Naive B cell (primary cell): Measurements from ENCODE around the gene OSM. TPM values are rescaled to one million over a fixed set of nuclear protein-coding genes. Genes with fewer than 3 reads are reported as not detected.

Experiments used
- ATAC-seq, 2 donors: fragments of 150-1000 bp; cut with Tn5 transposase; 2 replicates each; pipeline ENCODE4 v1.10.0; 2021; ENCODE audit warnings: low read depth in 2 of 2, mild to moderate bottlenecking in 2 of 2, moderate library complexity in 2 of 2
- DNase-seq: peaks from one replicate; pipeline ENCODE4 v3.0.0; 2022
- H3K27ac Mint-ChIP-seq, 6 donors: one replicate each; pipeline ENCODE4 v1.8.0; 2020 to 2022; ENCODE audit warnings: mild to moderate bottlenecking in 6 of 6, mixed read lengths in 6 of 6, moderate library complexity in 5 of 6, inconsistent platforms in 2 of 6
- H3K27me3 Mint-ChIP-seq, 3 donors: one replicate each; pipeline ENCODE4 v1.8.0; 2021 to 2022; ENCODE audit warnings: mixed read lengths in 3 of 3, mild to moderate bottlenecking in 1 of 3
- H3K36me3 Mint-ChIP-seq, 2 donors: one replicate each; pipeline ENCODE4 v1.8.0; 2020 to 2022; ENCODE audit warnings: mixed read lengths in 2 of 2, inconsistent platforms in 1 of 2, mild to moderate bottlenecking in 1 of 2
- H3K4me1 Mint-ChIP-seq, 3 donors: one replicate each; pipeline ENCODE4 v1.8.0; 2020 to 2022; ENCODE audit warnings: mixed read lengths in 3 of 3, inconsistent platforms in 1 of 3, mild to moderate bottlenecking in 1 of 3, moderate library complexity in 1 of 3
- H3K4me3 Mint-ChIP-seq, 8 donors: one replicate each; pipeline ENCODE4 v1.8.0; 2020 to 2022; ENCODE audit warnings: mild to moderate bottlenecking in 8 of 8, mixed read lengths in 8 of 8, moderate library complexity in 8 of 8, inconsistent platforms in 2 of 8
- H3K9me3 Mint-ChIP-seq, 7 donors: one replicate each; pipeline ENCODE4 v1.8.0; 2020 to 2022; ENCODE audit warnings: mixed read lengths in 7 of 7, mild to moderate bottlenecking in 5 of 7, inconsistent platforms in 2 of 7, moderate library complexity in 1 of 7
- polyA plus RNA-seq, 6 donors: library from polyadenylated mRNA; unstranded; fragments of 300-500 nt; fragmentation: Illumina TruSeq; gene quantifications; one replicate each; pipeline ENCODE4 v1.2.3, GENCODE V29; 2021; ENCODE audit warnings: low read depth in 6 of 6

OSM gene
- polyA plus RNA-seq, 6 donors from 2014 or later, result 0.66 to 4.7 (median 1.3) TPM

DNA sequence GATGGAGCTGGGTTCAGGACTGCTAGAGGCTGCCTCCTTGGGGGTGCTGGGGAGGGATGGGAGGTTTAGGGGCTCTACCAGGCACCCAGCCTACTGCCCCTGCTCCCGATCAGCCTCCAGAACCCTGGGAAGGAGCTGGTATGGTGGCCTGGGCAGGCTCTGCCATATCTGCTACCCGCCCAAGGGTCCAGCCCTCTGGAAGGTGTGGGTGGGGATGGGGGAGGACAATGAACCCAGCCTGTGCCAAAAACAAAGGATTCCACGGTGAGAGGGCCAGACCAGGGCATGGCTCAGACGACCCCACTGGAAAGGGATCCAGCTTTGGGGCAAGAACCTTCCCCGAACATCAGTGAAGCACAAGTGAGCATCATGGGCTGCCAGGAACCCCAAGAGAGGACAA lies 19.7 kb upstream of the OSM start:
- Mint-ChIP-seq H3K4me3 (peak overlapping the region in 1 of 8 donors; percentile 43), H3K9me3 (no peaks in the 10 kb centered on the region), H3K4me1 (peaks cover 16 to 34% (median 30%) of the 10 kb centered on the region in 3 donors), H3K27me3 (no peaks in the 10 kb centered on the region), H3K27ac (peak overlapping the region in 2 of 6 donors; percentile 30 to 76), H3K36me3 (peaks cover 0 to 11% of the 10 kb centered on the region in 2 donors)
- ATAC-seq (no peak), DNase-seq (no peak)

DNA sequence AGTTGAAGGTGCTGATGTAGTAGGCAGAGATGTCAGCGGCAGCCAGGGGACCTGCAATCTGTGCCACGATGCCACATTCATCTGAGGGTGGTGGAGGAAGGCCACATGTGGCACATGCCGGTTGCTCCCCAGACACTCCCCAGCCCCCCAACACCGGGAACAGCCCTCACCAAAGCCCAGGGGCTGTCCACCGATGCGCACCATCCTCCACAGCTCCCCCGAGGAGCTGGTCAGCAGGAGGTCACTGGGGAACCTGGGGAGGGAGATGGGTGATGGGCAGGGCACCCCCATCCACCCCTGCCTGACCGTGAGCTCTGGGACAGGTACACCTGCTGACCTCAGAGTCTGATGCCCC lies 19.2 kb upstream of the OSM start:
- Mint-ChIP-seq H3K9me3 (no peaks in the 10 kb centered on the region), H3K36me3 (peaks cover 0 to 11% of the 10 kb centered on the region in 2 donors), H3K27ac (peak overlapping the region in 1 of 6 donors; percentile 30), H3K4me3 (no peak overlapping the region), H3K27me3 (no peaks in the 10 kb centered on the region), H3K4me1 (peaks cover 16 to 28% (median 26%) of the 10 kb centered on the region in 3 donors)
- DNase-seq (no peak), ATAC-seq (no peak)

GRCh38 chr22:30285176-30285845 lies 18.7 kb upstream of the OSM start:
- DNase-seq (no peak), ATAC-seq (no peak)
- H3K4me3 Mint-ChIP-seq, result no peak overlapping the region
- peak overlapping the region in 1 of 6 donors; percentile 43 for H3K27ac Mint-ChIP-seq
- no peaks in the 10 kb centered on the region for H3K9me3 Mint-ChIP-seq
- peaks cover 13 to 23% (median 21%) of the 10 kb centered on the region in 3 donors for H3K4me1 Mint-ChIP-seq
- no peaks in the 10 kb centered on the region for H3K27me3 Mint-ChIP-seq
- H3K36me3 Mint-ChIP-seq, result peaks cover 0 to 11% of the 10 kb centered on the region in 2 donors

DNA sequence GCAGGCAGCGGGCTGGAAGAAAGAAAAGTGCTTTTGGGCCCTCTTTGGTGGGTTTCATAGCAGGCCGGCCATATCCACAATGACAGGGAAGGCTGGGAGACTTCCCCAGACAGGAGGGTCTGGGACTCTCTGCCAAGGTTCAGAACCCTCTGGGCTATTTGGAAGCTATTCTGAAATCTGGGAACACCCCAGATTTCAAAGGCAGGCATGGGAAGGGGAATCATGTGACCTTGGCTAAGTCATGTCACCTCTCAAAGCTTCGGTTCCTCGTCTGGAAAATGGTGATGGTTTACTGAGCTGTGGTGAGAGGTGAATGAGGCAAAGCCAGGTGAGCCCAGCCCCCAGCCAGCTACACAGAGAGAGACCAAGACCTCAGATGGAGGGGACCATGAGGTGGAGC lies 18.0 kb upstream of the OSM start:
- ATAC-seq (no peak), DNase-seq (no peak)
- Mint-ChIP-seq H3K4me1 (peaks cover 10 to 17% (median 15%) of the 10 kb centered on the region in 3 donors), H3K36me3 (peaks cover 0 to 11% of the 10 kb centered on the region in 2 donors), H3K27ac (no peak overlapping the region), H3K4me3 (peak overlapping the region in 1 of 8 donors; percentile 18), H3K27me3 (peaks cover 3 to 4% (median 4%) of the 10 kb centered on the region in 3 donors), H3K9me3 (no peaks in the 10 kb centered on the region)

DNA sequence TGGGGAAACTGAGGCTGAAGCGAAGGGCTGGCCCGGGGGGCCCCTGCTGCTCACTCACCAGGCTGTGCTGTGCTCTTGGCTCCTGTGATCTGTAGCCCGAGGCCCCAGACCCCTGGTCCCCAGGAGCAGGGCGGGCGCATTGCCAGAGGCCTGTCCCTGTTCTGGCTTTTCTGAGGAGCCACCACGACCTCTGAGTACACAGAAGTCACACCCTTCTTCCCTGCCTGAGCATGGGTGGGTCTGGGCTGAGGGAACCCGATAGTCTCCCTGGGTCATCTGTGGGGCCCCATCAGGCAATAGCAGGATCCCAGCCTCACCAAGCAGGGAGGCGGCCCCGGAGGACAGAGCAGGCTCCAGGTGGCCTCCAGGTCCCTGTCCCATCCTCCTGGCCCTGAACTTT lies 17.5 kb upstream of the OSM start:
- Mint-ChIP-seq H3K27me3 (peaks cover 6 to 8% (median 6%) of the 10 kb centered on the region in 3 donors), H3K9me3 (no peaks in the 10 kb centered on the region), H3K36me3 (peaks cover 0 to 11% of the 10 kb centered on the region in 2 donors), H3K4me1 (peaks cover 10 to 15% (median 14%) of the 10 kb centered on the region in 3 donors), H3K4me3 (peak overlapping the region in 1 of 8 donors; percentile 18), H3K27ac (no peak overlapping the region)
- ATAC-seq, result no peak
- no peak for DNase-seq

- Mint-ChIP-seq H3K27ac (no peak overlapping the region), H3K4me3 (no peak overlapping the region), H3K9me3 (no peaks in the 10 kb centered on the region), H3K36me3 (peaks cover 0 to 11% of the 10 kb centered on the region in 2 donors), H3K4me1 (peaks cover 9 to 12% (median 10%) of the 10 kb centered on the region in 3 donors), H3K27me3 (peaks cover 11 to 16% (median 14%) of the 10 kb centered on the region in 3 donors)
- DNase-seq (no peak), ATAC-seq (no peak)
These were observed 16.7 kb upstream of the OSM start for GRCh38 chr22:30283342-30283741.

GRCh38 chr22:30282616-30283046 lies 16.0 kb upstream of the OSM start:
- no peak overlapping the region for H3K4me3 Mint-ChIP-seq
- DNase-seq (no peak), ATAC-seq (no peak)

DNA sequence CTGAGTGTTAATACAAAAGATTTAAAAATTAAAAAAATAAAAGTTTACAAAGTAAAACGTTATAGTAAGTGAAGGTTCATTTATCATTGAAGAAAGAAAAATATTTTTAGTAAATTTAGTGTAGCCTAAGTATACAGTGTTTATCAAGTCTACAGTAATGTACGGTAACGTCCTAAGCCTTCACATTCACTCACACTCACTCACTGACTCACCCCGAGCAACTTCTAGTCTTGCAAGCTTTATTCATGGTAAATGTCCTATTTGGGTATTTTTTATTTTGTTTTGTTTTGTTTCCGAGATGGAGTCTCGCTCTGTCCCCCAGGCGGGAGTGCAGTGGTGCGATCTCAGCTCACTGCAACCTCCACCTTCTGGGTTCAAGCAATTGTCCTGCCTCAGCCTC lies 13.9 kb upstream of the OSM start:
- Mint-ChIP-seq H3K36me3 (peaks cover 0 to 11% of the 10 kb centered on the region in 2 donors), H3K27ac (no peak overlapping the region), H3K9me3 (no peaks in the 10 kb centered on the region), H3K27me3 (peaks cover 18 to 33% (median 33%) of the 10 kb centered on the region in 3 donors), H3K4me3 (no peak overlapping the region), H3K4me1 (peaks cover 8 to 16% (median 10%) of the 10 kb centered on the region in 3 donors)
- ATAC-seq (no peak), DNase-seq (no peak)

More at GRCh38 chr22:30282616-30283046, 16.0 kb upstream of the OSM start:
- H3K27ac Mint-ChIP-seq, result no peak overlapping the region
- peaks cover 13 to 23% (median 21%) of the 10 kb centered on the region in 3 donors for H3K27me3 Mint-ChIP-seq
- no peaks in the 10 kb centered on the region for H3K9me3 Mint-ChIP-seq
- peaks cover 3 to 6% (median 5%) of the 10 kb centered on the region in 3 donors for H3K4me1 Mint-ChIP-seq
- H3K36me3 Mint-ChIP-seq, result peaks cover 0 to 11% of the 10 kb centered on the region in 2 donors

- peaks cover 8 to 16% (median 10%) of the 10 kb centered on the region in 3 donors for H3K4me1 Mint-ChIP-seq
- no peak for ATAC-seq
These were observed 13.3 kb upstream of the OSM start for GRCh38 chr22:30279932-30280331.

GRCh38 chr22:30279046-30279788 lies 12.6 kb upstream of the OSM start:
- DNase-seq (no peak), ATAC-seq (no peak)
- Mint-ChIP-seq H3K27ac (no peak overlapping the region), H3K9me3 (no peaks in the 10 kb centered on the region), H3K4me1 (peaks cover 8 to 16% (median 10%) of the 10 kb centered on the region in 3 donors), H3K36me3 (no peaks in the 10 kb centered on the region), H3K4me3 (no peak overlapping the region), H3K27me3 (peaks cover 18 to 33% (median 33%) of the 10 kb centered on the region in 3 donors)

More at GRCh38 chr22:30279932-30280331, 13.3 kb upstream of the OSM start:
- no peak overlapping the region for H3K4me3 Mint-ChIP-seq
- DNase-seq, result no peak
- H3K9me3 Mint-ChIP-seq, result no peaks in the 10 kb centered on the region
- peaks cover 18 to 33% (median 33%) of the 10 kb centered on the region in 3 donors for H3K27me3 Mint-ChIP-seq
- peaks cover 0 to 7% of the 10 kb centered on the region in 2 donors for H3K36me3 Mint-ChIP-seq
- no peak overlapping the region for H3K27ac Mint-ChIP-seq

- no peaks in the 10 kb centered on the region for H3K36me3 Mint-ChIP-seq
- no peak for ATAC-seq
- peaks cover 8 to 16% (median 10%) of the 10 kb centered on the region in 3 donors for H3K4me1 Mint-ChIP-seq
- no peaks in the 10 kb centered on the region for H3K9me3 Mint-ChIP-seq
- H3K4me3 Mint-ChIP-seq, result no peak overlapping the region
- no peak for DNase-seq
- peaks cover 18 to 33% (median 33%) of the 10 kb centered on the region in 3 donors for H3K27me3 Mint-ChIP-seq
- H3K27ac Mint-ChIP-seq, result peak overlapping the region in 1 of 6 donors; percentile 63
These were observed 11.1 kb upstream of the OSM start for GRCh38 chr22:30277547-30278344.

GRCh38 chr22:30276039-30276438 lies 9.4 kb upstream of the OSM start:
- ATAC-seq (no peak), DNase-seq (no peak)
- H3K4me3 Mint-ChIP-seq, result peak overlapping the region in 3 of 8 donors; percentile 8 to 69 (median 47)
- peaks cover 18 to 33% (median 33%) of the 10 kb centered on the region in 3 donors for H3K27me3 Mint-ChIP-seq
- H3K27ac Mint-ChIP-seq, result peak overlapping the region in 2 of 6 donors; percentile 76 to 91
- no peaks in the 10 kb centered on the region for H3K9me3 Mint-ChIP-seq
- H3K36me3 Mint-ChIP-seq, result no peaks in the 10 kb centered on the region
- H3K4me1 Mint-ChIP-seq, result peaks cover 8 to 16% (median 10%) of the 10 kb centered on the region in 3 donors

GRCh38 chr22:30275625-30276024 lies 9.0 kb upstream of the OSM start:
- Mint-ChIP-seq H3K27ac (peak overlapping the region in 2 of 6 donors; percentile 76 to 91), H3K9me3 (no peaks in the 10 kb centered on the region), H3K4me3 (peak overlapping the region in 2 of 8 donors; percentile 8 to 47), H3K27me3 (peaks cover 18 to 33% (median 33%) of the 10 kb centered on the region in 3 donors), H3K4me1 (peaks cover 8 to 16% (median 10%) of the 10 kb centered on the region in 3 donors), H3K36me3 (no peaks in the 10 kb centered on the region)
- ATAC-seq (peak in 1 of 2 donors; percentile 23), DNase-seq (no peak)
